ENCODE results near the gene JHY.
"Not testable (repeated sequence)": the region's sequence is repeated elsewhere in the genome, so short reads cannot be mapped to it uniquely, and the experiment has no call there.

The JHY gene

DNA sequence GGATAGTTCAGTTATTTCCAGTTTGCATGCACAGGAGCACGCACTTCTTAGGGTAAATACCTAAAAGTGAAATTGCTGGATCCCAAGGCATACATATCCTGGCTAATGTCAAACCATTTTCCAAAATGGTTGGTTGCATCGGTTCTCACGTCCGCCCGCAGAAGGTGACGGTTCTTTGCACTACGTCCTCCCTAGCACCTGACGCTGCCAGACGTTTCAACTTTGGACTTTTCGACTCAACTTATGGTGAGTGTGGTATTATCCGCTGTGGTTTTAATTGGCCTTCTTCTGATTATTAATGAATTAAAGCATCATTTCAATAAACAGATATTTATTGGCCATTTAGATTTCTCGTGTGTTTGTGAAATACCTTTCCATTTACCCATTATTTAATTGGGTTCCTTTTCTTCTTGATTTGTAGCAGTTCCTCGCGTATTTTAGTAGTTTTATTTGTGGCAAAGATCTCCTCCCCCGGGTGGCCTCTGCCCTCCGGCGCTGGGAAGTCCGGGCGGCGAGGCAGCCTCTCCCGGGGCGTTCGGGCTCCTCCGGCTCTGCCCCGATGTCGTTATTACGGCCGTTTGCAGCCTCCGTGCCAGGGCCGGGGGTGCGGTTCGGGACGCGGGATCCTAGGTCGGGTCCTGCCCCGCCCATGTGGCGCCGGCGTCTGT lies at the start of gene JHY:
Gene JHY, plus strand, starts transcription at position 571 of the 668 bp plus-strand sequence. CDS start 3,091 bp downstream, outside the sequence.
- DNase-seq, result peak; percentile 61

DNA sequence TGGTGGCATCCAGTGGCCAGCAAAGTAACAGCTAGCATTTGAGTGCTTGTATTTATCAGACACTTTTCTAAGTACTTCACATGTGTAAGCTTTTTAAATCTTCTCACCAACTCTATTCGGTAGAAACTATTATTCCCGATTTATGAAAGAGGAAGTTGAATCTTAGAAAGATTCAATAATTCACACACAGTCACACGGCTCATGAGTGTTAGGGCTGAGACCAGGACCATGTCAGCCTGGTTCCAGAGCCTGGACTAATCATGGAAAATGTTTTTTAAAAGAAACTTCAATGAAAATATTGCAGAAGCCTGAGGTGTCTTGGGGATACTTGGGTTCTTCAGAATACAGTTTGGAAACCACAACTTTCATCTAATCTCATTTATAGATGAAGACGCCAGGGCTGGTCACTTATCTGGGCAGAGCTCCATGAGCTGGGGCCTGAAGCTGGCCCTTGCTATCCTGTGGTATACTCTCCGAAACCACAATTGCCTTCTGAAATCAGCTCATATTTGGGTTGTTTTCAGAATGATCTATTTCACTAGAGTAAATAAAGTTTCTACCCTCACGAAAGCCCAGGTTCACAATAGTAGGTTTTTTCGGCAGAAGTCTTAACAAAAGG lies 48.6 kb upstream of the JHY start:
- no peak for DNase-seq

- no peak for DNase-seq
Observed at GRCh38 chr11:122836916-122837315, 45.6 kb upstream of the JHY start.

DNA sequence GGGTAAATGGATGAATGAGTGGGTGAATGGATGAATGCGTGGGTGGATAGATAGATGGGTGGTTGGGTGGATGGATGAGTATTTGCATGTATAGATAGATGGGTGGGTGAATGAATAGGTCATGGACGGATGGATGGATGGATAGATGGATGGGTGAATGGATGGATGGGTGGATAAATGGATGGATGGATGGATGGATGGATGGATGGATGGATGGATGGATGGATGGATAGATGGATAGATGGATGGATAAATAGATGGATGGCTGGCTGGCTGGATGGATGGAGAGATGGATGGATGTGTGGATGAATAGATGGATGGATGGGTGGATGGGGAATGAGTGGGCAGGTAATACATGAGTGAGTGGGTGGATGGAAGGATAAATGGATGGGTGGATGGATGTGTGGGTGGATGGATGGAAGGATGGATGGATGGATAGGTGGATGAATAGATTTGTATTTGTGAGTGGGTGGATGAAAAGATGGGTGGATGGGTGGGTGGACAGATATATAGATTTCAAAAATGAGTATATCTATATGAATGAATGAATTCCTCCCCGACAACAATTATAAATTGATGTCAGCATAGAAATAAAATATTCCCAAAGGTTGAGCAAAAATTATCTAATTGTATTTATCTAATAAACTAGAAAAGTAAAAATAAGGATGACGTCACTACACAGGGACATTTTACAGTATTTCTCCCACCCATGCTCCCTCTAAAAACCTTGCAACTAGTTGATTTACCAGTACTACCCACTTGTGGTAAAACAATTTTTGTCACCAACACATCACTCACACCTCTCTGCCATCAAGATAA lies 44.8 kb upstream of the JHY start:
- no peak for DNase-seq

DNA sequence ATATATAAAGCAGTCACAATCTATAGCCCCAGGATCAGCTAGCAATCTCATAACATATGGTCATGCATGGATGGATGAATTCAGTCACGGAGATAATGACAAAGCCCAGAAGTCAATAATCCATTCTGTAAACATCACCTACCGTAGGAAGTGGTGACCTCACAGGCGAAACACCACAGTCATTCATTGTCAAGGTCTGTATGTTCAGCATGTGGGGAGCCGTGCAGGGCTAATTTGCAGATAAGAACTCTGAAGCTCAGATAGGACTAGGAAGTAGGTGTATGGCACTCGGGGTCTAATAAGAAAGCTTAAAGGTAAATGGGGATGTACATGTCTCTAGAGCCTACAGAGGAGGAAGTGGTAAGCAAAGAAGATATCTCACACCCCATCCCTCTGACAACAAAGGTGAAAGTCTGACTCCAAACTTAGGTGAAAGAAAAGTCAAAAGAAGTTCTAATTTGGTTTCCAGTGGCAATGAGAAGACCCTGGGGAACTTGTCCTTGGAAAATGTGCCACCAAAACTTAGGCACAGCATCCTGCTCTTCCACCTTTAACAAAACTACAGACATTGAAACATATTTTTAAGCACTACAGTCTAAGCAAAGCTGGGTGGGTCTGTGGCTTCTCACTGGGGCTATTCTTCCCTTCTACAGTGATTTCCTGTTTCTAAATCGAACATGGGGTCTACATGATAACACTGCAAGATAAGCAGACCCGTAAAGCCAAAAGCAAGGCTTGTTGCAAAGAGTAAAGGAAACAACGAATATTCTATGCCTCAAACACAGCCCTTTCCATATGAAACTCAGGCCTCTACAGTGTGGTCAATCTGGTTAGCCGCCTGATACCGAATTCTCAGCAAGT lies 39.0 kb upstream of the JHY start:
- peak; percentile 64 for DNase-seq

- DNase-seq, result no peak
Observed at GRCh38 chr11:122847466-122847865, 35.1 kb upstream of the JHY start.

DNA sequence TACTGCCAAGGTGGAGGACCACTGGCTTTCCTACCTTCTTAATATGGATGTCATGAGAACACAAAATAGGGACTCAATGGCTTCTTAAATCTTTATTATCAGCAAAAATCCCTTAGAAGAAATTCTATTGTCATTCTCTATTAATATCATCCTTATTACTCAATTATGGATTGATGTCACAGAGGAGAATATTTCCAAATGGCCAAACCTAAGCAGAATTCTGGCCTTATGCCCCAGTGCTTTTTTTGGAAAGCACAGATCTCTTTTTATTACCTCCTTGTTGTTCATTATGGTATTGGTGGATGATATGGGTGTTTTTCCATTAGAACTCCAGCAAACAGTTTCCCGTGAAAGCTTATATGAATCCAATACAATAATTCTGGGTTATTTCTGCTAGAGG lies 34.4 kb upstream of the JHY start:
- DNase-seq, result no peak

DNA sequence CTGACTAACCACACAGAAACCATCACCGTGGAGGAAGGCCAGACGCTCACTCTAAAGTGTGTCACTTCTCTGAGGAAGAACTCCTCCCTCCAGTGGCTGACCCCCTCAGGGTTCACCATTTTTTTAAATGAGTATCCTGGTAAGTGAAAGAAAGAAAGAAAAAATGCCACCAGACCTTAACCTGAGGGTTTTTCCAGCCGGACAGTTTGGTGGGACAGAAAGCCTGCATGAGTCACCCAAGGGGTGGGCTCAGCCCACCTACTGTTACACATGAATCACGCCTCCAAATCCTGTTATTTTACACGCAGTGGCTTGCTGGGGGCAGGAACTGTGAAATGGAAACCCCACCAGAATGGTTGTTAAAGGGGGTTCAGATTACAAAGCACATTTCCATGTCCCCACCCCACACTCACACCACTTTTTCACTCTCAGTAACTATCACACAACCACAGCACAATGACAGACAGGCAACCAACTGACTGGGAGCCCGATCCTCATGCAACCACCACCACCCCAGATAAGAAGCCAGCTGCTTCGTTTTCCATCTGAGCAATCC lies 32.4 kb upstream of the JHY start:
- peak; percentile 76 for DNase-seq

DNA sequence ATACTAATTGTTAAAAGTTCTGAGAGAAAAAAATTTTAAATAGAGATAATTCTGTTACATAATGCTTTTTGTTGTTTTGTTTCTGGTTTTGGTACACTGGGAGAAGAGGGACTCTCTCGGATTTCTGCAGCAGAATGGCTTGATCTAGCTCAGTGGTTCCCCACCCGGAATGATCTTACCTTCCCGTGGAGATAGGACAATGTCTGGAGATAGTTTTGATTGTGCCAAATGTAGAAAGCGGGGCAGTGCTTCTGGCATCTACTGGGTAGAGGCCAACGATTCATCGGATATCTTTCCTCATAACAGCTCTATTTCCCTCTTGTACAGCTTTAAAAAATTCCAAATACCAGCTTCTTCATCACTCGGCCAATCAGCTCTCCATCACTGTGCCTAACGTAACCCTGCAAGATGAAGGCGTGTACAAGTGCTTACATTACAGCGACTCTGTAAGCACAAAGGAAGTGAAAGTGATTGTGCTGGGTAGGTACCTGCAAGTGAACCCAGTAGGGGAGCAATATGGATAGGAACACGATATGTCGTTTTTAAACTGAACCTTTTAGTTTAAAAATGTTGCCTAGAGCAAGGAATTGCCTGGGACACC lies 31.1 kb upstream of the JHY start:
- no peak for DNase-seq

DNA sequence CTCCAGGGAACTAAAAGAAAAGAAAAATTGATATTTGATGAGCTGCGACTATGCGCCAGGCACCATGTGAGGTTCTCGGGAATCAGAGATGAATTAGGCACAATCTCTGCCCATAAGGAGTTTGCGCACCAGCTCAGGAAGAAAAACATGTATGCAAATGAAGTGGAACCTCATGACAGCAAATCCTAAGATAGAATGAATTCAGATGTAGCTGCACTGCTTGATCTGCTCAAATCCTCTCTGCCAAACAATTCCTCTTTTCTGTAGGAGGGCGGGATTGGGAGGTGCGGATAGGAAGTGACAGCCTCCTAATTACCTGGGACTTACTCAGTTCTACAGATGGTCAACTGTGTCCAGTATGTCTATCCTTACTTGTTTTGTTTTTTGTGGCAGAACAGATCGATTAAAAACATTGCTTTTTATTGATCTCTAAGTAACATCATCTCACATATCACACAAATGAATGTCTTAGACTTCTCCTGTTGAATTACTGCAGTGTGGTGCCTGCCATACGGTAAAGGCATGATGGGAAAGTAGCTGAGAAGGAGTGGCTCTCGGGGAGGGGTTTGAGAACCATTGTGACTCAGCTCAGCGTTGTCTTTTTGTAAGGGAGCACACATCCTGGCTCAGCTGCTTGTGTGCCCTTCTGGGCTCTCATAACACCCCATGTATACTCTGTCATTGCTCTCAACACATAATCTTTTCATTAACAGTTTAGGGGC lies 30.3 kb upstream of the JHY start:
- DNase-seq, result peak; percentile 54

DNA sequence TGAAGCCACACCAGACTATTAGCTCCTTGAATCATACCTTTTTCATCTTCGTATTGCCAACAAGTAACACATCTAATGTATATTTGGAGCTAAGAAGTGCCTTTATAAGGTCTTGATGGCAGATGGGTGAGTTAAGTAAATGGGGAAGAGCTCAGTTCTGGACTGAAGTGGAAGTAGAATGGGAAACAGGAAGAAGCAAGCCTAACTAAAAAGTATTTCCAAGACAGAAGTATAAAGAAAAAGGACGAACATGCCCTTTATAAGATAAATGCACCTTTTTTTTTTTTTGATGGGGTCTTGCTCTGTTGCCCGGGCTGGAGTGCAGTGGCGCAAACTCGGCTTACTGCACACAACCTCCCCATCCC lies 29.8 kb upstream of the JHY start:
- no peak for DNase-seq

DNA sequence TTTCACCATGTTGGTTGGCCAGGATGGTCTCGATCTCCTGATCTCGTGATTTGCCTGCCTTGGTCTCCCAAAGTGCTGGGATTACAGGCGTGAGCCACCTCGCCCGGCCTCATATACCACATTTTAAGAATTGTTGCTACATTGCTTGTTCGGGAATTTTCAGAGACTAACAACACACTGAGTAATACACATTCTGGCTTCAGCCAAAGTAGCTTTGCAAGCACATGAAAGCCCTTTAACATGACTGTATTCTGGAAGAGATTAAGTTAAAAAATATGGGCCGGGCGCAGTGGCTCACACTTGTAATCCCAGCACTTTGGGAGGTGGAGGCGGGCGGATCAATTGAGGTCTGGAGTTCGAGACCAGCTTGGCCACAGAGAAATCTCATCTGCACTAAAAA lies 29.3 kb upstream of the JHY start:
- DNase-seq, result no peak

- DNase-seq, result no peak
Observed at GRCh38 chr11:122853971-122854446, 28.6 kb upstream of the JHY start.

- DNase-seq, result no peak
Observed at GRCh38 chr11:122861631-122862030, 20.9 kb upstream of the JHY start.

DNA sequence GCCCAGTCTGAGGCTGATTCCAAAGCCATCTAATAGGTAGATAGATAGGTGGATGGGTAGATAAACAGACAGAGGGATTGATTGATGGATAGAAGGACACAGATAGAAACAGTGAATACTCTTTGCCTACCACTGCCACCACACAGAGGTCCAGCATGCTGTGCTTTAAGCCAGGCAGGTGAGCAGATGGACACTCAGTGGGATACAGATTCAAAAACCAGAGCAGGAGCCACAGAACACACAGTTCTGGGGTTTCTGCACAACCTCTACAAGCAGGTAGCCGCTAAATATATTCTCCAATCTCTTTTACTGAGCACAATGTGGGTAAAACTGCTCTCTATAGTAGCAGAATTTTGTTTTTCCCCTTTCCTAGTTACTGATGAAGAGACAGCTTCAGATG lies 20.5 kb upstream of the JHY start:
- no peak for DNase-seq

GRCh38 chr11:122863154-122863553 lies 19.4 kb upstream of the JHY start:
- not testable (repeated sequence) for DNase-seq

DNA sequence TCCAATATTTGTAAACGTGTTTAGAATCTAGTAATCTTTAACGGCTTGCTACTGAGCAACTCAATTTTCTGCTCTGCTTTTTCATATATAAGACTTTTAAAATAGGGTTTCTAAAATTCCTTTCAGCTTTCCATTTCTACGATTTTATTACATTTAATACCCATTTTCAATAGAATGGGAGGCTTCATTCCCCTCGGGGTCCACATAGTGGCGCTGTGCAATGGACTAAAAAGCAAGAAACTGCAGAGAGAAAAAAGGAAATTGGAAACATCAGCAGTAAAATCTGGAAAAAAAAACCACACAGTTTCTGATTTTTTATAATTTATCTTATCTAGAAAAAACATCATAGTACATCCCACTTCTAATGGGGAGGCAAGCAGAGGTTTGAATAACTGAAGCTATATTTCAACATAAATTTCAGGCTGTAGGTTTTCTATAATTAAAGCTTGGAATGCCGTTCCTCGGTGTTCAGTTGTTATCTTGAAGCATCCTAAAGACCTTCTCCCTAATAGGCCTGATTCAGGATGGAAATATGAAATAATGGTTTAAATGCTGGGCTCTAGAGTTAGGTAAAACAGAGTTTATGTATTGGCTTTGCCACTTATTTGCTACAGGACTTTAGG lies 18.7 kb upstream of the JHY start:
- peak; percentile 57 for DNase-seq

DNA sequence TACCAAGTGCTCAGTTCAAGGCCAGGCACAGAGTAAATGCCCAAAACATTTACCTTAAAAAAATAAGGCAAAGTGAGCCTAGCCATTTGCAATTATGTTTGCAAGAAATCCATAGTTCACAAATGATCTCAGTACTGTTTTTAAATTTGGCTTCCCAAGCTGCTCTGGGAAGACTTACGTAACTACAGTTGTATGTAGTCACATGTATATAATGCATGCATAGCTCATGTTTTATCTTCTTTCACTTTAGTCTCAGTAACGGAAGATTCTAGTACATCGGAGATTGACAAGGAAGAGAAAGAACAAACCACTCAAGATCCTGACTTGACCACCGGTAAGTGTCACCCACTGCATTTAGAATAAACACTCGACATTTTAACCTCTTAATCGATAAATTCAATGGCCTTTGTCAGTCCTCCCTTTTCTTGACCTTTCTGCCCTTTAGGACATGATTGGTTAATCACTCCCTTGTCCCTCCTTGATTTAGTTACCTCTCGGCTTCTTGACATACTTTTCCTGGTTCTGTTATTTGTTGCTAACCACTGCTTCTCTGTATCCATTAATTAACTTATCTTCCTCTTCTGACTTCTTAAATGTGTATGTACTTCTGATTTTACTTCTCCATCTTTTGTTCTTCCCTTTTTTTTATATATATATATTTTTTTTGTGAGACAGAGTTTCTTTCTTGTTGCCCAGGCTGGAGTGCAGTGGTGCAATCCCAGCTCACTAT lies 18.0 kb upstream of the JHY start:
- DNase-seq, result no peak

DNA sequence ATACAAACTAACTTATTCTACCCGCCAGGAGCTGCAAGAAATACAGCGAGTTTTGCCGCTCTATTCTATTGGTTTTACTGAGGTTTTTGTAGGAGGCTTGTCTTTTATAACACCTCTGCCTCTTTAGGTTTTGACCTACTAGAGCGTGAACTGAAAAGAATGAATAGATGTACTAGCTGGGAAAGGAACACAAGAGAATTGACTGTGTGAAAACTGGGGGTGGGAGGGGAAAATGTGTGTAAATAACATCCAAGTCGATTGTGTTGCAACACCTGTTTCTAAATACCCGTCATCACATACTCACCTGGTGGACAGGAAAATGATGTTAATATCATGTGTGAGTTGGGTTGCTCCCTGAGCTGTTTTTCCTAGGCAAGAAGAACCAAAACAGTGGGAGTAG lies 12.9 kb upstream of the JHY start:
- DNase-seq, result no peak

- DNase-seq, result no peak
Observed at GRCh38 chr11:122871302-122871701, 11.3 kb upstream of the JHY start.

Data from stimulated activated CD8-positive, alpha-beta memory T cell treated with anti-CD3 and anti-CD28 coated beads, Interleukin-4, amount 100 ng/mL, for 48 hours (primary cell).